Measurements from ENCODE around the gene SARS1.

DNA sequence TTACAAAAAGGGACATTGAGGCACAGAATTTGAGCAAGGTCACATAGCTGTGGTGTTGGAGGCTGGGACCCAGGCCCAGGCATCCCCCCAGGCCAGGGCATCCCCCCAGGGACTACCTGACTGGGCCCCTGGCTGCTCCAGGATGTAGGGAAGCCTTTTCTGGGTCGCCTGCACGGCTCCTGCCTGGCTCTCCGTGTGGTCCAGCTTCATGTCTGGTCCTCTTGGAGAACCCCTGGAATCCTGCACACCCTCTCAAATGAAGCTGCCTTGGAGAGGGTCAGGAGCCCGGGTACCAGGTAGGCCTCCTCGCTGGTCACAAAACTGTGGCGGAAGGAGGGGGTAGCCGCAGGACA lies 34.7 kb downstream of the SARS1 start:
- TF ChIP-seq POLR2A (IDR thresholded peaks at IDR 0.05): no peak
- TF ChIP-seq, protein P1, sequence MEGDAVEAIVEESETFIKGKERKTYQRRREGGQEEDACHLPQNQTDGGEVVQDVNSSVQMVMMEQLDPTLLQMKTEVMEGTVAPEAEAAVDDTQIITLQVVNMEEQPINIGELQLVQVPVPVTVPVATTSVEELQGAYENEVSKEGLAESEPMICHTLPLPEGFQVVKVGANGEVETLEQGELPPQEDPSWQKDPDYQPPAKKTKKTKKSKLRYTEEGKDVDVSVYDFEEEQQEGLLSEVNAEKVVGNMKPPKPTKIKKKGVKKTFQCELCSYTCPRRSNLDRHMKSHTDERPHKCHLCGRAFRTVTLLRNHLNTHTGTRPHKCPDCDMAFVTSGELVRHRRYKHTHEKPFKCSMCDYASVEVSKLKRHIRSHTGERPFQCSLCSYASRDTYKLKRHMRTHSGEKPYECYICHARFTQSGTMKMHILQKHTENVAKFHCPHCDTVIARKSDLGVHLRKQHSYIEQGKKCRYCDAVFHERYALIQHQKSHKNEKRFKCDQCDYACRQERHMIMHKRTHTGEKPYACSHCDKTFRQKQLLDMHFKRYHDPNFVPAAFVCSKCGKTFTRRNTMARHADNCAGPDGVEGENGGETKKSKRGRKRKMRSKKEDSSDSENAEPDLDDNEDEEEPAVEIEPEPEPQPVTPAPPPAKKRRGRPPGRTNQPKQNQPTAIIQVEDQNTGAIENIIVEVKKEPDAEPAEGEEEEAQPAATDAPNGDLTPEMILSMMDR (IDR thresholded peaks at IDR 0.05): no peak

All from thyroid gland (tissue), 4 donors.